SJSA1 (cell line): ENCODE data around the gene ZNF324. TPM values are rescaled to one million over a fixed set of nuclear protein-coding genes. Genes with fewer than 3 reads are reported as not detected.
"Not testable (repeated sequence)": the region's sequence is repeated elsewhere in the genome, so short reads cannot be mapped to it uniquely, and the experiment has no call there.

Experiments used
- DNase-seq, 2 experiments: peaks; one replicate each; pipeline ENCODE4 v3.0.0-alpha.2; 2015 to 2020; ENCODE audit warnings: low spot score in 2 of 2, low read depth in 1 of 2
- H3K27ac ChIP-seq: fragments of 250-450 bp; sonication (Bioruptor Pico); 2 replicates; pipeline ENCODE4 v1.5.1; 2020; ENCODE audit warnings: mild to moderate bottlenecking, moderate library complexity
- H3K27me3 ChIP-seq: fragments of 250-450 bp; sonication (Bioruptor Pico); replicated peaks from 2 replicates; pipeline ENCODE4 v1.5.1; 2020; ENCODE audit warnings: mild to moderate bottlenecking, moderate library complexity
- H3K36me3 ChIP-seq: fragments of 250-450 bp; sonication (Bioruptor Pico); 2 replicates; pipeline ENCODE4 v1.5.1; 2020; ENCODE audit warnings: mild to moderate bottlenecking
- H3K4me1 ChIP-seq: fragments of 250-450 bp; sonication (Bioruptor Pico); replicated peaks from 2 replicates; pipeline ENCODE4 v1.6.1; 2021; ENCODE audit warnings: mild to moderate bottlenecking
- H3K4me3 ChIP-seq: fragments of 250-450 bp; sonication (Bioruptor Pico); 2 replicates; pipeline ENCODE4 v1.5.1; 2020; ENCODE audit warnings: mild to moderate bottlenecking
- H3K9me3 ChIP-seq: fragments of 250-450 bp; sonication (Bioruptor Pico); replicated peaks from 2 replicates; pipeline ENCODE4 v1.5.1; 2020; ENCODE audit warnings: mild to moderate bottlenecking
- total RNA-seq: library from RNA; depleted of rRNA; stranded (reverse); fragments of >200 nt; shearing (Covaris generic); gene quantifications from 2 replicates; pipeline ENCODE4 v1.2.3, GENCODE V29; 2014

Gene ZNF324
- total RNA-seq, 1 experiment from 2014 or later: 15.1 TPM

GRCh38 chr19:58499021-58499927 is 32.4 kb downstream of the ZNF324 start:
- peaks cover 7% of the 10 kb centered on the region for H3K4me1 ChIP-seq
- no peaks in the 10 kb centered on the region for H3K27me3 ChIP-seq
- H3K27ac ChIP-seq: peak overlapping the region; percentile 25; the same call in 1 of the 2 replicates
- peak; percentile 87 to 96 for DNase-seq
- peak overlapping the region; percentile 36 for H3K4me3 ChIP-seq
- peaks cover 5% of the 10 kb centered on the region for H3K9me3 ChIP-seq
- no peaks in the 10 kb centered on the region for H3K36me3 ChIP-seq

GRCh38 chr19:58500242-58500641 is 33.4 kb downstream of the ZNF324 start:
- Histone ChIP-seq H3K36me3 (no peaks in the 10 kb centered on the region), H3K4me1 (peaks cover 7% of the 10 kb centered on the region), H3K27me3 (no peaks in the 10 kb centered on the region), H3K9me3 (peaks cover 5% of the 10 kb centered on the region), H3K27ac (no peak overlapping the region), H3K4me3 (no peak overlapping the region)
- no peak for DNase-seq

GRCh38 chr19:58507602-58508223 is 40.8 kb downstream of the ZNF324 start:
- not testable (repeated sequence) for H3K9me3 ChIP-seq, H3K4me3 ChIP-seq, H3K27ac ChIP-seq, H3K27me3 ChIP-seq, DNase-seq, H3K4me1 ChIP-seq, H3K36me3 ChIP-seq

DNA sequence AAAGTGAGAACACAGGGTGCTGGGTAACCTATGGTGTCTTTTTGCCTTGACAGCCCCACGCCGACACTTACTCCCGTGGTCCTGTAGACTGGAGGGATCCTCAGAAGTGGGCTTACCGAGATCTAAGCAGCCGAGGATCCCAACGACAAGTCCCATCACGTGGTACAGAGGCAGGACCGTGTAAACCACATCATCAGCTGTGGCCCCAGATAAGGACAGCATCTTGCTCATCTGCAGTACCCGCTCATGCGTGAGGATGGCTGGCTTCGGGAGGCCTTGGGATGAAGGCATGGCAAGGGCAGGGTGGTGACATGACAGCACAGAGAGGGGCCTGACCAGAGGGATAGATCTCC is 42.8 kb downstream of the ZNF324 start:
- Histone ChIP-seq H3K9me3 (peaks cover 2% of the 10 kb centered on the region; the same call in 1 of the 2 replicates), H3K4me3 (no peak overlapping the region), H3K27me3 (no peaks in the 10 kb centered on the region), H3K27ac (no peak overlapping the region), H3K36me3 (peaks cover 12% of the 10 kb centered on the region), H3K4me1 (no peaks in the 10 kb centered on the region)
- no peak for DNase-seq

DNA sequence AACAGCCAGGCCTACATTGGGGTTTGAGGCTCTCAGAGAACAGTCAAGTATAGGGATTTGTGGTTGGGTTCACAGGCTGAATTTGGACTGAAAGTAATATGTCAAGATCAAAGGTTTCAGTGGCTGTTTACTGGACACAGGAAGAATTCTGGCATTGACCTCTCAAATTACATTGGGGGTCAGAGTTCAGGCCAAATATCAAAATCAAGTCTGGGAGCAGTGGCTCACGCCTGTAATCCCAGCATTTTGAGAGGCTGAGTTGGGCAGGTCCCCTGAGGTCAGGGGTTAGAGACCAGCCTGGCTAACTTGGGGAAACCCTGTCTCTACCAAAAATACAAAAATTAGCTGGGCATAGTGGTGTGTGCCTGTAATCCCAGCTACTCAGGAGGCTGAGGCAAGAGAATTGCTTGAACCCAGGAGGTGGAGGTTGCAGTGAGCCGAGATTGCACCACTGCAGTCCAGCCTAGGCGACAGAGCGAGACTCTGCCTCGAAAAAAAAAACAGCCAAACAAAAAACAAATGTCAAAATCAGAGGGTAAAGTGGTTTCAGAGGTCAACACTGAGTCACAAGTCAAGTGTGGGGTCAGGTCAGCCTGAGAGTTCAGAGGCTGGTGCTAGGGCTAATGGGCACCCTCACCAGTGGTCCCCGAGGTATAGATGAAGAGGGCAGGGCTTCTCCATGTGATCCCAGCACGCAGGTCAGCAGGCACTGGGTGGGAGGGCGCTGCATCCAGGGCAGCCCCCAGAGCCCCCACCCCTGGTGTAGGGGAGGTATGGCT is 43.4 kb downstream of the ZNF324 start:
- DNase-seq: no peak
- Histone ChIP-seq H3K27me3 (no peaks in the 10 kb centered on the region), H3K4me3 (no peak overlapping the region), H3K4me1 (no peaks in the 10 kb centered on the region), H3K9me3 (peaks cover 2% of the 10 kb centered on the region; the same call in 1 of the 2 replicates), H3K36me3 (peaks cover 15% of the 10 kb centered on the region), H3K27ac (no peak overlapping the region)

DNA sequence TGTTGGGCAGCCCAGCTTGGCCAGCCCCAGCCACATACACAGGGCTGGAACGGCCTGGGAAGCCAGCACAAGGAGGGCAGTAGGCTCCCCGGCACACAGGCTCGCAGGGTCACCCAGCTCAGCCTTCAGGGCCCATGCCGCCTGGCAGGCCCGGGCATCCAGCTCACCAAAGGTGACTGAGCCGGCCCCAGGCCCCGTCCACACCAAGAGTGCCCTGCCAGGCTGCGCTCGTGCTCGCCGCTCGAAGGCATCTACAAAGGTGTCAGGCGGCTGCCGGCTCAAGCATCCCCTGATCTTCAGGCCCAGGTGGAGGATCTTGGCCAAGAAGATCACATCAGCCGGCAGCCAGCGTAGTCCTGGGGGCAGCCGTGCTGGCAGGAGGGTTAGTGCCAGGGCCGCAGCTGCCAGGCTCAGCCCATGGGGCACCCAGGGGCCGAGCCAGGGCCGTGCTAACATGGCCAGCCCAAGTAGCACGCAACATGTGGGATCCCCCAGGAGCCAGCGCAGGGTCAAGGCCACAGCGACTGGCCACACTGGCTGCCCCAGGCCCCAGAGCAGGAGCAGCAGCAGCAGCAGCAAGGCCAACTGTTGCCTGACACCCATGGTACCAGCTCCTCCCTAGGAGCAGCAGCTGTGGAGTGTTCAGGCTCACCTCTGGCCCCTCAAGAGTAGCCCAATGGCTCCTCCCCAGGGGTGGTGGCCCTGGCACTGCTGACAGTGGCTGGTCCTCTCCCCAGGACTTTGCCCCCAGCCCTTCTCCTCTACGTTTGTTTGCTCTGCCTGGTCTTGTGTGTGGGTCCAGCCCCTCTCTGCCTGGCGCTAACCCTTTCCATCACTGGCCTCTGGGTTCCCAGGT is 44.7 kb downstream of the ZNF324 start, which contains the start of gene SLC27A5:
SLC27A5 (minus strand) TSS at position 640 of the 856 bp plus-strand sequence; CDS start at position 603, 37 bp downstream.
- no peak for DNase-seq
- H3K36me3 ChIP-seq: peaks cover 25% of the 10 kb centered on the region
- H3K9me3 ChIP-seq: peaks cover 2% of the 10 kb centered on the region; the same call in 1 of the 2 replicates
- no peak within 1 kb of the TSS for H3K4me3 ChIP-seq
- no peaks in the 10 kb centered on the region for H3K4me1 ChIP-seq
- H3K27me3 ChIP-seq: no peaks in the 10 kb centered on the region
- H3K27ac ChIP-seq: no peak within 1 kb of the TSS

GRCh38 chr19:58513213-58513693 is 46.4 kb downstream of the ZNF324 start:
- no peak for DNase-seq
- Histone ChIP-seq H3K9me3 (no peaks in the 10 kb centered on the region; the same call in 1 of the 2 replicates), H3K4me3 (no peak overlapping the region), H3K4me1 (peaks cover 3% of the 10 kb centered on the region), H3K36me3 (peaks cover 34% of the 10 kb centered on the region), H3K27me3 (no peaks in the 10 kb centered on the region), H3K27ac (no peak overlapping the region)

- DNase-seq: no peak
- peaks cover 9% of the 10 kb centered on the region for H3K4me1 ChIP-seq
- H3K27ac ChIP-seq: no peak overlapping the region
- H3K9me3 ChIP-seq: no peaks in the 10 kb centered on the region; the same call in 1 of the 2 replicates
- peaks cover 34% of the 10 kb centered on the region for H3K36me3 ChIP-seq
- no peak overlapping the region for H3K4me3 ChIP-seq
- no peaks in the 10 kb centered on the region for H3K27me3 ChIP-seq
Observed at GRCh38 chr19:58513694-58514563, 47.0 kb downstream of the ZNF324 start.

DNA sequence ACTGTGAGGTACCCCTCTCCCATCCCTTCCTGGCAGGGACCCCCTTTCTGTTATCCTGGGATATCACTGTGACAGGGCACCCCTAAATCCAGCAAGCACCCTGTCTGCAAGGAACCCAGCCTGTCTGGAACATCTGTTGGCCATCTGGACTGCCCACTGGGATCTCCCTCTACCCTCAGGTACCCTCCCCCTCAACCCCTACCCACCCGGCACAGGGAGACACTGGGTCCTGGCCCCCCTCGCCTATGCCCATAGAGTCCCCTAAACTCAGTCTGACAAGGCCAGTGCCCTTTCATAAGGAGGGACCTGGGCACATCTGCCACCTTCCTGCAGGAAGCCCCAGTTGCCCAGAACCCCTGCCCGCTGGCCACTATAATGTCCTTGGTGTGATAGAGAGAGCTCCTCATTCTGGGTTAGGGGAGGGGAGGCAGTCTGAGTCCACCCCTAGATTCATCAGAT is 47.7 kb downstream of the ZNF324 start:
- Histone ChIP-seq H3K4me1 (peaks cover 9% of the 10 kb centered on the region), H3K4me3 (no peak overlapping the region), H3K9me3 (no peaks in the 10 kb centered on the region; the same call in 1 of the 2 replicates), H3K36me3 (peaks cover 38% of the 10 kb centered on the region), H3K27ac (no peak overlapping the region), H3K27me3 (no peaks in the 10 kb centered on the region)
- no peak for DNase-seq

GRCh38 chr19:58515259-58515658 is 48.4 kb downstream of the ZNF324 start:
- H3K9me3 ChIP-seq: no peaks in the 10 kb centered on the region
- H3K27me3 ChIP-seq: no peaks in the 10 kb centered on the region
- peaks cover 9% of the 10 kb centered on the region for H3K4me1 ChIP-seq

DNA sequence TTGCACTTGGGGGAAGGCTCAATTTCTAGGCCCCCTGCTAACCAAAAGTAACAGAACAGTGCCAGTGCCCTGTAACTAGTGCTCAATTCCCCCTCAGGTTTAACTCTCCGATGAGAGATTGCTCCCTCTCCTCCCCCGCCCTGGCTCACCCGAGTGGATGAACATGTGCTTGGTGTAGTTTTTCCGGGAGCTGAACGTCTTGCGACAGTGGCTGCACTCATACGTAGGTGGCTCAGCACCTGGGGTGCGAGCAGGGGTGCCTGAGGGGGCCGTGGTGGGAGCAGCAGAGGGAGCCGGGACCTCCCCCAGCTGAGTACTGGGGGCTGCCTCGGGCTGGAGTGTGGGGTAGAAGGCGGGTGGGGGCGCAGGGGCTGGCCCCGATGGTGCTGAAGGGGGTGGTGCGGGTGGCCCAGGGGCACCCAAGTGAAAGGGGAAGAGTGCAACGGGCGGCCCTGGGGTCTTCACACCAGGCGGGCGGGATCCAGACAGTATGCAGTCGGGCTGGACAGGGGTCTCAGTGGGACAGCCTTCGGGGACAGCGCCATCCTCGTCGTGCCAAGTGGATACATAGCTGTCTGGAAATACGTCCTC is 49.5 kb downstream of the ZNF324 start:
- Histone ChIP-seq H3K36me3 (peaks cover 38% of the 10 kb centered on the region), H3K9me3 (no peaks in the 10 kb centered on the region), H3K4me3 (no peak overlapping the region), H3K27ac (no peak overlapping the region), H3K27me3 (no peaks in the 10 kb centered on the region), H3K4me1 (peaks cover 9% of the 10 kb centered on the region)
- no peak for DNase-seq

More at GRCh38 chr19:58515259-58515658, 48.4 kb downstream of the ZNF324 start:
- H3K4me3 ChIP-seq: no peak overlapping the region
- peaks cover 38% of the 10 kb centered on the region for H3K36me3 ChIP-seq
- DNase-seq: no peak
- H3K27ac ChIP-seq: no peak overlapping the region
